Measurements from ENCODE around the gene PON3.

Gene PON3

GRCh38 chr7:95396136-95397032, at the start of gene PON3:
PON3 (minus strand) TSS chr7:95396375; CDS start chr7:95396350, 25 bp downstream.
- Histone ChIP-seq H3K36me3 (ENCODE audit: insufficient read depth, low read length) (no peaks in the 10 kb centered on the region), H3K27me3 (ENCODE audit: insufficient read depth, low read length, poor library complexity, severe bottlenecking) (no peaks in the 10 kb centered on the region), H3F3A (ENCODE audit: low read depth) (no peaks in the 10 kb centered on the region), H4K20me1 (ENCODE audit: insufficient read depth, low read length, poor library complexity, severe bottlenecking) (no peaks in the 10 kb centered on the region), H3K9ac (ENCODE audit: low read depth, low read length, poor library complexity, severe bottlenecking) (no peak within 1 kb of the TSS), H3K4me2 (ENCODE audit: low read depth, low read length, poor library complexity, severe bottlenecking) (no peak within 1 kb of the TSS), H2AFZ (ENCODE audit: low read length) (no peak within 1 kb of the TSS), H3K4me1 (ENCODE audit: insufficient read depth, low read length, poor library complexity, severe bottlenecking) (no peaks in the 10 kb centered on the region), H3K9me2 (replicated peaks; ENCODE audit: low read depth, low read length) (no peaks in the 10 kb centered on the region), H3K9me3 (ENCODE audit: insufficient read depth, low read depth, low read length) (no peaks in the 10 kb centered on the region), H3K4me3 (ENCODE audit: low read length, poor library complexity, severe bottlenecking) (no peak within 1 kb of the TSS), H3K79me2 (ENCODE audit: insufficient read depth, low read length) (no peaks in the 10 kb centered on the region)
- TF ChIP-seq EZH2phosphoT487 (IDR thresholded peaks at IDR 0.05; ENCODE audit: borderline replicate concordance), result no peak
- TF ChIP-seq CTCF (conservative IDR thresholded peaks at IDR 0.05; ENCODE audit: low read length), result 0 out of 2 replicates have a peak, but pooled peaks have one; percentile 17

GRCh38 chr7:95444796-95445195, 48.6 kb upstream of the PON3 start:
- H3K9me3 ChIP-seq (ENCODE audit: insufficient read depth, low read depth, low read length), result no peaks in the 10 kb centered on the region
- H2AFZ ChIP-seq (ENCODE audit: low read length), result no peak overlapping the region
- H3K4me3 ChIP-seq (ENCODE audit: low read length, poor library complexity, severe bottlenecking), result no peak overlapping the region
- no peak overlapping the region for H3K4me2 ChIP-seq (ENCODE audit: low read depth, low read length, poor library complexity, severe bottlenecking)
- no peaks in the 10 kb centered on the region for H3K36me3 ChIP-seq (ENCODE audit: insufficient read depth, low read length)
- H3K79me2 ChIP-seq (ENCODE audit: insufficient read depth, low read length), result no peaks in the 10 kb centered on the region
- no peak for TF ChIP-seq CTCF (conservative IDR thresholded peaks at IDR 0.05; ENCODE audit: low read length)
- no peak for TF ChIP-seq EZH2phosphoT487 (IDR thresholded peaks at IDR 0.05; ENCODE audit: borderline replicate concordance)
- no peaks in the 10 kb centered on the region for H3K9me2 ChIP-seq (replicated peaks; ENCODE audit: low read depth, low read length)
- H3K27me3 ChIP-seq (ENCODE audit: insufficient read depth, low read length, poor library complexity, severe bottlenecking), result no peaks in the 10 kb centered on the region
- no peaks in the 10 kb centered on the region for H3K4me1 ChIP-seq (ENCODE audit: insufficient read depth, low read length, poor library complexity, severe bottlenecking)
- no peaks in the 10 kb centered on the region for H4K20me1 ChIP-seq (ENCODE audit: insufficient read depth, low read length, poor library complexity, severe bottlenecking)
- no peaks in the 10 kb centered on the region for H3F3A ChIP-seq (ENCODE audit: low read depth)
- H3K9ac ChIP-seq (ENCODE audit: low read depth, low read length, poor library complexity, severe bottlenecking), result no peak overlapping the region

DNA sequence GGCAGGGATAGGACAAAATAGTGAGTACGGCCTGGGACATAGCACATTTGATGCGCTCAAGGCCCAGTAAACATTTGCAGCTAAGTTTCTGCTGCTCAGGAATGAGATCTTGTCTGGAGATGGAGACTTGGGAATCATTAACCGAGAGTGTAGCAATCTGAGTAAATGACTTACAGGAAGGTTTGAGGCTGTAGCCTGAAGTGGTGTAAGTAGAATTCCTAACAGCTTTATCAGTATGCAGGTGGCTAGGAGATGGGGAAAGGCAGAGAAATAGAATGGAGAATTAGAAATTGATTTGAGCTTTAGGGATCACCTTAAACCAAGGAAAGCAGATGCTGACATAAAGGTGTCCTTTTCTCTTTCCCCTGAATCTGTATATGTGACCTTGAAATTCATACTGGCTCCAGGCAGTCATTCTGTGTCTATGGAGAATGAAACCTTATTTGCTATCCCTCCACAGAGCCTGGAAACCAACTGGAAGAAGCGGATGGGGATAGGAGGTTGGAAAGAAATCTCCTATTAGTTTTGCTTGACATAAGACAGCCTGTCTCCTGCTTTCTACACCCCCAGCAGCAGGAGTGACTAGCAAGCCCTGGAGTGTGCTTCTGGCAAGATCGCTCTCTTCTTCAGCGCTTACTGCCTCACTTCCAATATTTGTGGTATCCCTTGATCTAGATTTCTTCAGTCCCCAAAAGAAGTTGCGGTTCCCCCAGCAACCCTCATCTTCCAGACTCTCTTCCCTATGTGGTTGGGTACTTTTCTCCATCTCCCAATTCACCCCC, 45.1 kb upstream of the PON3 start:
- Histone ChIP-seq H2AFZ (ENCODE audit: low read length) (no peak overlapping the region), H3F3A (ENCODE audit: low read depth) (no peaks in the 10 kb centered on the region), H3K27me3 (ENCODE audit: insufficient read depth, low read length, poor library complexity, severe bottlenecking) (no peaks in the 10 kb centered on the region), H3K79me2 (ENCODE audit: insufficient read depth, low read length) (no peaks in the 10 kb centered on the region), H3K9me3 (ENCODE audit: insufficient read depth, low read depth, low read length) (no peaks in the 10 kb centered on the region), H4K20me1 (ENCODE audit: insufficient read depth, low read length, poor library complexity, severe bottlenecking) (no peaks in the 10 kb centered on the region), H3K9me2 (replicated peaks; ENCODE audit: low read depth, low read length) (no peaks in the 10 kb centered on the region), H3K4me1 (ENCODE audit: insufficient read depth, low read length, poor library complexity, severe bottlenecking) (no peaks in the 10 kb centered on the region), H3K4me2 (ENCODE audit: low read depth, low read length, poor library complexity, severe bottlenecking) (no peak overlapping the region), H3K4me3 (ENCODE audit: low read length, poor library complexity, severe bottlenecking) (no peak overlapping the region), H3K9ac (ENCODE audit: low read depth, low read length, poor library complexity, severe bottlenecking) (no peak overlapping the region), H3K36me3 (ENCODE audit: insufficient read depth, low read length) (no peaks in the 10 kb centered on the region)
- TF ChIP-seq CTCF (conservative IDR thresholded peaks at IDR 0.05; ENCODE audit: low read length) (no peak), EZH2phosphoT487 (IDR thresholded peaks at IDR 0.05; ENCODE audit: borderline replicate concordance) (no peak)

All from Loucy (cell line).